ENCODE results near the gene UROC1.

DNA sequence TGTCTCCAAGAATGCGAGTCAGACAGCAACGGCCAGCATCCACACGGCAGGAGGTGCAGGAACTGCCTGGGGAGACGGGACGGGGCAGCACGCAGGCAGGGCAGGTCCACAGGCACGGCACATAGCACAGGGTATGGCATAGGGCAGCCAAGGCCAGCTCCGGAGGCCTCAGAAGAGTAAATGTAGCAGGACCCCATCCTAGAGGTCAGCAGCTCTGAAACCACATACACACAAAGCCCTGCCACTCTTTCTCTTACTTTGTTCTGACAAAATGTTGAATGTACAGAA, 68.7 kb downstream of the UROC1 start:
- TF ChIP-seq, protein P1, sequence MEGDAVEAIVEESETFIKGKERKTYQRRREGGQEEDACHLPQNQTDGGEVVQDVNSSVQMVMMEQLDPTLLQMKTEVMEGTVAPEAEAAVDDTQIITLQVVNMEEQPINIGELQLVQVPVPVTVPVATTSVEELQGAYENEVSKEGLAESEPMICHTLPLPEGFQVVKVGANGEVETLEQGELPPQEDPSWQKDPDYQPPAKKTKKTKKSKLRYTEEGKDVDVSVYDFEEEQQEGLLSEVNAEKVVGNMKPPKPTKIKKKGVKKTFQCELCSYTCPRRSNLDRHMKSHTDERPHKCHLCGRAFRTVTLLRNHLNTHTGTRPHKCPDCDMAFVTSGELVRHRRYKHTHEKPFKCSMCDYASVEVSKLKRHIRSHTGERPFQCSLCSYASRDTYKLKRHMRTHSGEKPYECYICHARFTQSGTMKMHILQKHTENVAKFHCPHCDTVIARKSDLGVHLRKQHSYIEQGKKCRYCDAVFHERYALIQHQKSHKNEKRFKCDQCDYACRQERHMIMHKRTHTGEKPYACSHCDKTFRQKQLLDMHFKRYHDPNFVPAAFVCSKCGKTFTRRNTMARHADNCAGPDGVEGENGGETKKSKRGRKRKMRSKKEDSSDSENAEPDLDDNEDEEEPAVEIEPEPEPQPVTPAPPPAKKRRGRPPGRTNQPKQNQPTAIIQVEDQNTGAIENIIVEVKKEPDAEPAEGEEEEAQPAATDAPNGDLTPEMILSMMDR (conservative IDR thresholded peaks at IDR 0.05; ENCODE audit: low read depth, low read length), result no peak
- no peak for TF ChIP-seq EZH2 (IDR thresholded peaks at IDR 0.05; ENCODE audit: borderline replicate concordance, low read depth, low read length, poor library complexity, severe bottlenecking)
